Choroid plexus epithelial cell (primary cell): ENCODE data around the gene ITPKB.

Source experiments
- DNase-seq: peaks from one replicate; pipeline ENCODE4 v3.0.0-alpha.2; 2010; ENCODE audit warnings: low read depth
- H3K4me3 ChIP-seq: 2 replicates; pipeline ENCODE4 v1.5.1; 2011; ENCODE audit warnings: low read depth, mild to moderate bottlenecking, control low read depth, low read length, moderate library complexity
- TF ChIP-seq, protein P1 (sequence below): conservative IDR thresholded peaks from 2 replicates; pipeline ENCODE4 v1.5.1; 2011; ENCODE audit warnings: low read depth, mild to moderate bottlenecking, control low read depth, inconsistent platforms, low read length, moderate library complexity

Gene ITPKB

DNA sequence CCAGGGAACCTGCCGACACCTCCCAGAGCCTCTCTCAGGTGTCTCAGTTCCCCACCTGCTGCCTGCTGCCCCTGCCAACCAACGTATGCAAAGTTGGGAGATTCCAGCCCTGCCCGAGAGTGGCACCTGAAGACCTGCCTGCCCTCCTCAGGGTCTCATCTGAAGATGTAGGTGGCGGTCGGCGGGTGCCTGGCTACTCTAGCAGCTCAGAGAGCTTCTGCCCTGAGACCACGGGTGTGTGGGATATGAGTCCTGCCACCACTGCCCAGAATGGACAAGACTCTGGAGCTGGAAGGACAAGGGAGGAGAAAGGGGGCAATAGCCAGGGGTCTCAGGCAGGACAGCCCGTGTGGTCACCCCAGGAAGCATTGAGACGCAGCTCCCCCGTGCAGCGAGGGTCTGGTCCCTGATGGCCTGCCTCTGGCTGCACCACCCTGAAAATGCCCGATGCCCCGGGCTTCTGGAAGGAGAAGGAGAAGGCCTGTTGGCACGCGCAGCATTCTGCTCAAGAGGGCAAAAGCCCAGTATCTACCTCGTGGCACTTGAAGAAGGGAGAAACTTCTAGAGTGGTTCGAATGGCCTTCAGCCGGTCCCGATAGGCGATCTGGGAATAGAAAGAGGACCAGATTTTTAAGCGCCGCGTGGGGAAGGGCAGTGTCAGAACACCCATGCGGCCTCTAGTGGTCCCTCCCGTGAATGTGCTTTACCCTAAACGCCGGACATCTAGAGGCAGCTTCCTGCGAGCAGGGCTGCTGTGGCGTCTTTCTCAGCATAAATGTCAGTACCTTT is 101.7 kb downstream of the ITPKB start:
- peak; percentile 45 for DNase-seq
- TF ChIP-seq, protein P1, sequence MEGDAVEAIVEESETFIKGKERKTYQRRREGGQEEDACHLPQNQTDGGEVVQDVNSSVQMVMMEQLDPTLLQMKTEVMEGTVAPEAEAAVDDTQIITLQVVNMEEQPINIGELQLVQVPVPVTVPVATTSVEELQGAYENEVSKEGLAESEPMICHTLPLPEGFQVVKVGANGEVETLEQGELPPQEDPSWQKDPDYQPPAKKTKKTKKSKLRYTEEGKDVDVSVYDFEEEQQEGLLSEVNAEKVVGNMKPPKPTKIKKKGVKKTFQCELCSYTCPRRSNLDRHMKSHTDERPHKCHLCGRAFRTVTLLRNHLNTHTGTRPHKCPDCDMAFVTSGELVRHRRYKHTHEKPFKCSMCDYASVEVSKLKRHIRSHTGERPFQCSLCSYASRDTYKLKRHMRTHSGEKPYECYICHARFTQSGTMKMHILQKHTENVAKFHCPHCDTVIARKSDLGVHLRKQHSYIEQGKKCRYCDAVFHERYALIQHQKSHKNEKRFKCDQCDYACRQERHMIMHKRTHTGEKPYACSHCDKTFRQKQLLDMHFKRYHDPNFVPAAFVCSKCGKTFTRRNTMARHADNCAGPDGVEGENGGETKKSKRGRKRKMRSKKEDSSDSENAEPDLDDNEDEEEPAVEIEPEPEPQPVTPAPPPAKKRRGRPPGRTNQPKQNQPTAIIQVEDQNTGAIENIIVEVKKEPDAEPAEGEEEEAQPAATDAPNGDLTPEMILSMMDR: peak; percentile 69
- no peak overlapping the region for H3K4me3 ChIP-seq

DNA sequence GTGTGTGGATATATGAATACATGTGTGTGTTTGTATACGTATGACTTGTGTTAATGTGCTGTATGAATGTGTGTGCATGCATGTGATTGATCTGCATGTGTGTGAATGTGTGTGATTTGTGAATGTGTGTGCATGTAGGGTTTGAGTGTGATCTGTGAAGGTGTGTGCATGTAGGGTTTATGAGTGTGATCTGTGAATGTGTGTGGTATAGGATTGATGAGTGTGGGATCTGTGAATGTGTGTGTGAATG is 102.3 kb downstream of the ITPKB start:
- DNase-seq: no peak
- H3K4me3 ChIP-seq: no peak overlapping the region
- TF ChIP-seq, protein P1: no peak

DNA sequence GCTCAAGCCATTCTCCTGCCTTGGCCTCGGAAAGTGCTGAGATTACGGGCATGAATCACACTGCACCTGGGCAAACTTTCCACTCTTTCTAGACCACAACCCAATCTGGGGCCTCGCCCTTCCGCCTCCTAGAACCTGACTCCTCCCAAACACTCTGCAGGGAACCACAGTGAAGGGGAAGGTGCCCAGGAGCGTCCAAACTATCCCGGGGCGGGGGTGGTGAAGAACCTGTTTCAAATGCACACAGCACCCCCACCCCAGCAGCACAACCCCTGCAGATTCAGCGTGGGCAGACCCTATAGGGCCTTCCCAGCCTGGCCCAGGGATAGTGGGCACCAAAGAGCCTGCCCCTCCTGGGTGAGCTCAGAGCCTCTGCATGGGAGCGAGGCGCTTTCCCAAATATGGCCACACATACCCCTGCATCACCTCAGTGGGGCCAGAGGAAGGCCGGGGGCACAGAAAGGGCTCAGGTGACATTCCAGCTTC is 103.6 kb downstream of the ITPKB start:
- no peak overlapping the region for H3K4me3 ChIP-seq
- DNase-seq: no peak
- TF ChIP-seq, protein P1: no peak

DNA sequence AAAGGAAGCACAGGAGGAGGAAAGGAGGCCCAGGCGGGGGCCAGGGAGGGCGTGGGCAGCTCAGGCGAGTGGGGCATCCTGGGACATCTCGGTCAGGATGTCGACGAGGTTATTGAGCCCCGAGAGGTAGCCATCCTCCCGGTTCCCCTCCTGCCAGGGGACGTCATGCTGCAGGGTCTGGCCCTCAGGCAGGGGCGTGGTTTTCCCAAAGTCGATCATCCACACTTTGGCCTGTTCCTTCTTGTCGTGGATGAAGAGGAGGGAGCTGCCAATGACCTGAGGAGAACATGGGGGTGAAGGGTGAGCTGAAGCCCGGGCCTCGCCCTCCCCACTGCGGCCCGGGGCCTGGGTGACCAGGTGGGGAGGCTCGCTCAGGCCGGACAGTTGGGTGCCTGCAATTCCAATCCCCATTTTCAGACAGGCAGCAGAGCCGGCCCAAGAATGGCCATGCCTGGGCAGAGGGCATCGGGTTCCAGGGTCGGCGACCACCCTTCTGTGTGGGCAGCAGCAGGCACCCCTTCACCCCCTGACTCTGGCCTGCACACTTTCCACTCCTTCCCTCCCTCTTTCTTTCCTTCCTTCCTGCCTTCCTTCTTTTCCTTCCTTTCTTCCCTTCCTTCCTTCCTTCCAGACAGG is 104.4 kb downstream of the ITPKB start:
- no peak for DNase-seq
- TF ChIP-seq, protein P1: no peak
- no peak overlapping the region for H3K4me3 ChIP-seq

DNA sequence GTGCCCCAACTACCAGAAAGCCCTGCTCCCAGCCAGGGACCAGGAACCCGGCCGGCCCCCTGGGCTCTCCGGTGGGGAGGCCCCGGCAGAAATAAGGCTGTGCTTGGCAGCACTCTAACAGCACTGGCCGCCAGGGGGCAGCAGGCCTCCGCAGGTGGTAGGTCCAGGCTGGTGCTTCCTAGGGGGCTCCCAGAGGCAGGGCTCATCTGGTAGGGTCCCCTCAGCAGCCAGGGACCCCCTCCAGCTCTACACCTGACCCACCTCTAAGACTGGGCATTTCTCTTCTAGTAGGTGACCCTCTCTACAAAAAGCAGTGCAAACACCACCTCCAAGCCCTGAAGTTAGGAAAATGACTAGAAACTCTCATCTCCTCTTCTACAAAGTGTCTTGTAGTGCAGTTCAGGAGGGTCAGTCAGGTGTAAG is 104.9 kb downstream of the ITPKB start:
- TF ChIP-seq, protein P1: peak; percentile 93
- peak; percentile 78 for DNase-seq

DNA sequence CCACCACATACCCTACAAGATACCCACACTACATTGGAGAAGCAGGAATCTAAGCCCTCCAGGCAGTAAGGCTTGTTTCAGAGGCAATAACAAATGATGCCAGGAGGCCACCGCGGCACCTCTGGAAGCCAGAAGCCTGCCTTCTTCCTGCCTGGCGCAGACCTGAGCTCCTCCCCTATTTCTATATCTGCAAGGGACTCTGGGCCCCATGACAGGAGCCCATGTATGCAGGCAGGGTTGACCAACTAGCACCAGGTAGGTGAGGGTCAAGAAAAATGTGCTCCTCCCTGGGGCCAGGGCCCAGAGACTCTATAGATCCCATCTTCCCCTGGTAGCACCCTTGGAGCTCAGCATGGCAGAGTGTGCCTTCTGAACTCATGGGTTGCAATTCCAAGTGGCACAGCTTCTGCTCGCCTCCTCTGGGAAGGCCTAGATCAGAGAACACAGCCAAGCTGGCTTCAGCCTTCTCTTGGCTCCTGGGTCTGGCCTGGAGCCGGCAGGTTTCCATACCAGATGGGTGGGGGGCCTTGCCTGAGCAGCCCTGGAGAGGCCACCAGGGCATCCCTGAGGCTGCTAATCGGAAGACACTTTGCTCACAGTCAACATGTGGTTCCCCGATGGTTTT is 105.4 kb downstream of the ITPKB start:
- TF ChIP-seq, protein P1: no peak
- H3K4me3 ChIP-seq: no peak overlapping the region
- no peak for DNase-seq

More for the DNA sequence above, 104.9 kb downstream of the ITPKB start:
- no peak overlapping the region for H3K4me3 ChIP-seq
